ENCODE data around the gene GNPTAB.

GNPTAB gene

DNA sequence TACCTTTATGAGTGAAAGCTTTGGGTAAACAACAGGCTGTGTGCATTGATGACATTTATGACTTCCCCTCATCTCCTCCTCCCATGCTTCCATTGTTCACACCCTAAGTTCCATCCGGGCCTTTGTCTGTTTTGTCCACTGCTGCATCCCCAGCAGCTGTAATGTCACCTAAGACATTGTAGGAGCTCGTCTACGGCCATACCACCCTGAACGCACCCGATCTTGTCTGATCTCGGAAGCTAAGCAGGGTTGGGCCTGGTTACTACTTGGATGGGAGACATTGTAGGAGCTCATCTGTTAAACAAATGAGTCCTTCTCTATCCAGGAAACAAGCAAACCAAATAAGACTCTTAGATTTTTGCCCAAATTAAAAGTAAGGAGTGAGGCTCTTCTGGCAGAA, 51.1 kb downstream of the GNPTAB start:
- H3K27ac ChIP-seq, result no peak overlapping the region
- POLR2A ChIA-PET (ENCODE audit: low non-redundant PET), result no interaction called here
- CTCF ChIA-PET, result interaction anchor here (0.6 to 1.0 kb wide), 4 partner anchors 12 to 1616 kb away, joined by 3 to 4 read pairs (median 3); no protein-coding TSS in a partner anchor
- TF ChIP-seq, protein P1, sequence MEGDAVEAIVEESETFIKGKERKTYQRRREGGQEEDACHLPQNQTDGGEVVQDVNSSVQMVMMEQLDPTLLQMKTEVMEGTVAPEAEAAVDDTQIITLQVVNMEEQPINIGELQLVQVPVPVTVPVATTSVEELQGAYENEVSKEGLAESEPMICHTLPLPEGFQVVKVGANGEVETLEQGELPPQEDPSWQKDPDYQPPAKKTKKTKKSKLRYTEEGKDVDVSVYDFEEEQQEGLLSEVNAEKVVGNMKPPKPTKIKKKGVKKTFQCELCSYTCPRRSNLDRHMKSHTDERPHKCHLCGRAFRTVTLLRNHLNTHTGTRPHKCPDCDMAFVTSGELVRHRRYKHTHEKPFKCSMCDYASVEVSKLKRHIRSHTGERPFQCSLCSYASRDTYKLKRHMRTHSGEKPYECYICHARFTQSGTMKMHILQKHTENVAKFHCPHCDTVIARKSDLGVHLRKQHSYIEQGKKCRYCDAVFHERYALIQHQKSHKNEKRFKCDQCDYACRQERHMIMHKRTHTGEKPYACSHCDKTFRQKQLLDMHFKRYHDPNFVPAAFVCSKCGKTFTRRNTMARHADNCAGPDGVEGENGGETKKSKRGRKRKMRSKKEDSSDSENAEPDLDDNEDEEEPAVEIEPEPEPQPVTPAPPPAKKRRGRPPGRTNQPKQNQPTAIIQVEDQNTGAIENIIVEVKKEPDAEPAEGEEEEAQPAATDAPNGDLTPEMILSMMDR (conservative IDR thresholded peaks at IDR 0.05; ENCODE audit: low read depth), result no peak
- no peak for DNase-seq (ENCODE audit: low spot score)

DNA sequence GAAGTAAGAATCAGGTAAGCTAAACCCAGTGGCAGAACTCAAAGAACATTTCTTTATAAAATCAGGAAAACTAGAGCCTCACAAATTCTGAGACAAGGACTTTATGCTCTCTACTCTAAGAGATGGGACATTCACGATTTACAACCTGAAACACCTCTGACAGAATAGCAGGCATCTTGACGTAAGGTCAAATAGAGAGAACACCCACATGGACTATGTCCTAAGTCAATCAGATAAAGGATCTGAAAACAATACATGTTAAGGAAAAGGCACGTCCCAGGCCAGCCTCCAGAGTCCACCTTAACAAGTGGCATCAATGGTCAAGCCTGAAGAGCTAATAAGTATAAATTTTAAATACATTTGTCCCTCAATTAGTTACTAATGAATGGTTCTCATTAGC, 51.6 kb downstream of the GNPTAB start:
- TF ChIP-seq, protein P1 (conservative IDR thresholded peaks at IDR 0.05; ENCODE audit: low read depth), result no peak
- CTCF ChIA-PET, result interaction anchor here (0.7 to 1.0 kb wide), 2 partner anchors 59 to 1616 kb away, joined by 3 to 4 read pairs; no protein-coding TSS in a partner anchor
- POLR2A ChIA-PET (ENCODE audit: low non-redundant PET), result no interaction called here
- H3K27ac ChIP-seq, result no peak overlapping the region
- no peak for DNase-seq (ENCODE audit: low spot score)

GRCh38 chr12:101777978-101778377, 52.8 kb downstream of the GNPTAB start:
- CTCF ChIA-PET, result no interaction called here
- TF ChIP-seq, protein P1 (conservative IDR thresholded peaks at IDR 0.05; ENCODE audit: low read depth), result no peak
- H3K27ac ChIP-seq, result no peak overlapping the region
- DNase-seq (ENCODE audit: low spot score), result no peak
- POLR2A ChIA-PET (ENCODE audit: low non-redundant PET), result no interaction called here

DNA sequence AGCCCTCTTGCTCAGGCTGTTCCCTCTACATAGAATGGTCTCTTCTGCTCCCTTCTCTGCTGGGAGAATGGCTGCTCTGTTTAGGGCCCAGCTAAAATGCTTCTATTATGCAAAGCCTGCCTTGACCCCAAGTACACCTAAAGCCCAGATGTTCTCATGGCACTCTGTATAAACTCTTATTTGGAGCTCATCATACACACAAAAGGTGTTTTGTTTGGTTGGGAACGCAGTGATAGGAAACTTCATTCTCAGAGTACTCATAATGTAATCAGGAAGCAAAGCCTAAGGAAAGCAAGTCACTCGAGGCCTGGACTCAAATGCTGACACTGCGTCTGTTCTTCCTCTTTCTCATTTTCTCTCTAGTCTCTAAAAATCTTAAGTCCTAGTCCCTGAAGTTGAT, 53.3 kb downstream of the GNPTAB start:
- ChIA-PET POLR2A (ENCODE audit: low non-redundant PET) (no interaction called here), CTCF (no interaction called here)
- H3K27ac ChIP-seq, result no peak overlapping the region
- no peak for DNase-seq (ENCODE audit: low spot score)
- TF ChIP-seq, protein P1 (conservative IDR thresholded peaks at IDR 0.05; ENCODE audit: low read depth), result no peak

DNA sequence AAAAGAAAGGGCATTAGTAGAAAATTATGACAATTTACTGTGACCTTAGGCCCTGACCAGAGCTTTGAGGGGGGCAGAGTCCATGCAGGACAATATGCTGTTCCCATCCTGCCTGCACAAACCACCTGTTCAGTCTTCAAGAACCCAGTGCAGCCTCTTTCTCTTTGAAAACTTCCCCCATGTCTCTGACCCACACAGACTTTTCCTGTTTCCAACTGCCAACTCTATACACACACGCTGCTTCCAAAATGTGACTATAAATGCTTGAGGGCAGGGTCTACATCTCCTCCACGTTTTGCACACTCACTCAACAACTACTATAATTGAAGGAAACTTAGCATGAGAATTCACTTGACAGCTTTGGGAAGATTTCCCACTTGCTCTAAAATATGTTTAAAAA, 54.9 kb downstream of the GNPTAB start:
- no peak overlapping the region for H3K27ac ChIP-seq
- DNase-seq (ENCODE audit: low spot score), result no peak
- ChIA-PET CTCF (interaction anchor here (0.5 kb wide), 1 partner anchor 1117 kb away, joined by 4 read pairs; no protein-coding TSS in a partner anchor), POLR2A (ENCODE audit: low non-redundant PET) (no interaction called here)
- TF ChIP-seq, protein P1 (conservative IDR thresholded peaks at IDR 0.05; ENCODE audit: low read depth), result no peak

- H3K27ac ChIP-seq, result no peak overlapping the region
- CTCF ChIA-PET, result interaction anchor here (0.5 to 2.6 kb wide), 13 partner anchors 8 to 337 kb away, joined by 3 to 20 read pairs (median 3); partner anchors contain the start of gene GNPTAB
- TF ChIP-seq, protein P1 (conservative IDR thresholded peaks at IDR 0.05; ENCODE audit: low read depth), result peak; percentile 92
- POLR2A ChIA-PET (ENCODE audit: low non-redundant PET), result no interaction called here
- DNase-seq (ENCODE audit: low spot score), result peak; percentile 64
Observed at GRCh38 chr12:101773650-101774162, 57.1 kb downstream of the GNPTAB start.
